HFF-Myc (cell line): ENCODE results near the gene GAA.

ENCODE experiments used
- DNase-seq: peaks from one replicate; pipeline ENCODE4 v3.0.0-alpha.2; 2011; ENCODE audit warnings: low read depth; ENCODE audit errors: extremely low read depth
- H3K4me3 ChIP-seq: replicated peaks from 2 replicates; pipeline ENCODE4 v1.5.1; 2011; ENCODE audit warnings: low read depth, mild to moderate bottlenecking, control low read depth, low read length
- CTCF ChIP-seq: IDR thresholded peaks from 2 replicates; pipeline ENCODE4 v1.5.1; 2012; ENCODE audit warnings: mild to moderate bottlenecking, low read depth, low read length, control low read depth; ENCODE audit errors: missing control alignments

Gene GAA

GRCh38 chr17:80108036-80108971 is 6.9 kb downstream of the GAA start:
- DNase-seq = no peak
- no peak for TF ChIP-seq CTCF
- no peak overlapping the region for H3K4me3 ChIP-seq

- no peak for DNase-seq
- H3K4me3 ChIP-seq = no peak overlapping the region
- TF ChIP-seq CTCF = no peak
Measured at GRCh38 chr17:80109066-80109660, 7.8 kb downstream of the GAA start.

- DNase-seq = no peak
- H3K4me3 ChIP-seq = no peak overlapping the region
- no peak for TF ChIP-seq CTCF
Measured at GRCh38 chr17:80109713-80110446, 8.5 kb downstream of the GAA start.

- no peak for DNase-seq
- H3K4me3 ChIP-seq = no peak overlapping the region
- no peak for TF ChIP-seq CTCF
Measured at GRCh38 chr17:80110447-80110812, 9.0 kb downstream of the GAA start.

GRCh38 chr17:80110927-80111701 is 9.7 kb downstream of the GAA start:
- H3K4me3 ChIP-seq = no peak overlapping the region
- DNase-seq = no peak
- no peak for TF ChIP-seq CTCF
